Stimulated activated CD4-positive, alpha-beta T cell treated with anti-CD3 and anti-CD28 coated beads, Interleukin-12 subunit alpha, Interleukin-12 subunit beta, amount 100 ng/mL, for 48 hours (primary cell): ENCODE results near the gene STPG4.
A peak's percentile ranks its signal among the peaks of the same experiment; 100 is the strongest.
"Not testable (repeated sequence)": the region's sequence is repeated elsewhere in the genome, so short reads cannot be mapped to it uniquely, and the experiment has no call there.

ENCODE experiments used
- DNase-seq, 3 donors: peaks; one replicate each; pipeline ENCODE4 v3.0.0-alpha.2; 2020; ENCODE audit warnings: low read depth in 2 of 3, low spot score in 1 of 3

The STPG4 gene

DNA sequence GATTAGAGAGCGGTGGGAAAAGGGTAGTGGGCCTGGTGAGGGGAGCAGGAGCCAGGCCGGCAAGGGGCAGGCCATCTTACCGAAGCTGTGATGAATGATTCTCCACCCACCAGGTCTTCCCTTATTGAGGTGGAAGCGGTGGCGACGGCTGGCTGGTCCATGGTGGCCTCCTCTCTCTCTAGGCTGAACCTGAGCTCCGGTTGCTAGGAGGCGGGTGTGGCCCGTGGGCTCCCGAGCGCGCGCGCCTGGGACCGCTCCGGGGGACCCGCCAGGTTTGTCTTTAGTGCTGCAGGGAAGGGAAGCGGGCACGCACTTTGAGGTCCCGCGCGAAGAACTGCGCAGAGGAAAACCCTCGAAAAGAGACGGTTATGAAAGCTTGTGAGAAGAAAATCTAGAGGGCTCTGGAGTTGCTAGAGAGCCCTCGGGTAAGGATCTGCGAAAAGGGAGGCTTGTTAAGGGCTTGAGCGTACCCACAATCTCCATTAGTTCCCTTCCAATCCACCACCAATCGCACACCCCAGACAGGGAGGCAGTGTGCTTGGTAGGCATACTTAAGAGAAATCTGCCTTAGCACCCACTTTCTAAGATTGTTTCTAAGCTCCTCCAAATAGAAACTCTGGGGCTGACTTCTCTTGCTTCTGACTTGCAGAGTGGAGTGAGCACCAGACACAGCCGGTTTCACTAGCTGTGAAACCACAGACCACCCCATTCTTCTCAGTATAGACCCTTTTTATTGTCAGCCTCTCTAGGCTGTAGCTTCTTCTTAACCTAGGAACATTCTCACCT is at the start of gene STPG4:
Gene STPG4, minus strand, starts transcription at position 218 of the 786 bp plus-strand sequence. Its CDS starts 57 bp downstream, at position 161.
- no peak for DNase-seq

- no peak for DNase-seq
Measured at GRCh38 chr2:47204691-47205090, 49.6 kb upstream of the STPG4 start.

- no peak for DNase-seq
Measured at GRCh38 chr2:47203995-47204394, 48.9 kb upstream of the STPG4 start.

GRCh38 chr2:47201224-47201623 is 46.1 kb upstream of the STPG4 start:
- no peak for DNase-seq

DNA sequence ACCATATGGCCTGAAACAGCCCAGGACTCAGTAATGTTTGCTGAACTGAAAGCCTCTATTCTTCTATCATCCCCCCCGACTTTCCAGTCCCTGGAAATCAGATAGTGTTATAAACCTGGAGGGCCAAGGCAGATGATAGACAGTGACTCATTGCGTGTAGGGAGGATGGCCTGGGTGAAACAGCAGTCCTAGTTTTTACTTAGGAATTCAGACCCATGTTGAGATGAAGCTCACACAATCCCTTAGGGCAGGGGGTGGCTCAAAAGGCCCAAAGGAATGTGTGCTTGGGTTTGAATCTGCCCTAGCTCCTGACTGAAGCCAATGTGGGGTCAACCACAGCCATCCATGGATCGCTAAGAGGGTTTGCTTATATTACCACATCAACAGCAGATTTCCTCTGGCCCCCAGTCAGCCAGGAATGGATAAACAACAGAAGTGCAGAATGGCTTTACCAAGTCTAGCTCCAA is 43.9 kb upstream of the STPG4 start:
- no peak for DNase-seq

GRCh38 chr2:47196499-47196898 is 41.4 kb upstream of the STPG4 start:
- DNase-seq: no peak

DNA sequence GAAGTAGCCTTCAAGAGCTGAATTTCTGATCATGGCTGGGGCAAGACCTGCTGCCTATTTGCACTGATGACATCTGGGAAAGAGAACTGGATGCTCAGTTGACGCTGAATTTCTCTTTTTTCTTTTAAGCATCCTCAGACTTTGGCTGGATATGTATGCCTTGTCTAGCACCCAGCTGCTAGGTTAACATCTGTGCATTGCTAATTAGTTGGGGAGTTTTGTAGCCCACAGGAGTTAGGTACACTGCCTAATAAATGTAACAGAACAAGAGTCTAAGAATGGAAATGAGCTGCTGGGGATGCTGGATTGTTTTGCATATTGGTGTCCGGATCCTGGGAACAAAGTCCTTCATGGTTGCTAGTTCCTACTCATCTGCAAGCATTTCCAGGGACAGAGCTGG is 40.9 kb upstream of the STPG4 start:
- DNase-seq: no peak

DNA sequence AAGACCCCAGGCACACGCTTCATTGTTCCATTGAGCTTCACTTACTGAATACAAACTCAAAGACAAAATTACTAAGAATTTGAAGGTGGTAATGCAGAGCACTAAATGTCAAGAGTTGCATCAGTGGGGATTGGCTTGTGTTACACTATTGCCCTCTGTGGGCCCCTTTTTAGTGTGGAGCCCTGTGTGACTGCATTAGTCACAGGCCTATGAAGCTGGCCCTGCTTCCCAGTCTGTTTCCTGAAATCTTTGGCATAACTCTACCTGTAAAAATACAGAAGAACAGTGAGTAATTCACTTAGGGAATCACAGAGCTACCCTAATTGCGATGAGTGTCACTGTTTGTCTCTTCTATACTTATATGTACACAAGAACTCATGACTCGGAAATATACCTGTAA is 40.0 kb upstream of the STPG4 start:
- no peak for DNase-seq

DNA sequence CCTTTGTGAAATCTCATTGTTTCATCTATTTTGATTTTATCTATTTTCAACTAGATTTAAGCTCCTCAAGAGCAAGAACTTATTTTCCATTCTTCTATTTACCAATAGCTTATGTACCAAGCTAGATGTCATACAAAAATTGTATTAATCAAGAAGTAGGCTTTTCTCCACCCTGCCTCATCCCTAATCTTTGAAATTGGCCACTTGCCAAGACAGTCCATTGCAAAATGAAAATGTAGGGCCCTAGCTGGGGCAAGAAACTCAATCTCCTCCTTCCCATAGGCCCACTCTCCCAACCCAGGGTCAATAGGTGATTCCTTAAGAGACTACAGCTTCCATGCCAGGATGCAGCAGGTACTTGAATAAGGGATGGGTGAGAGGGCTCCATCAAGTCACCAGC is 39.3 kb upstream of the STPG4 start:
- no peak for DNase-seq

DNA sequence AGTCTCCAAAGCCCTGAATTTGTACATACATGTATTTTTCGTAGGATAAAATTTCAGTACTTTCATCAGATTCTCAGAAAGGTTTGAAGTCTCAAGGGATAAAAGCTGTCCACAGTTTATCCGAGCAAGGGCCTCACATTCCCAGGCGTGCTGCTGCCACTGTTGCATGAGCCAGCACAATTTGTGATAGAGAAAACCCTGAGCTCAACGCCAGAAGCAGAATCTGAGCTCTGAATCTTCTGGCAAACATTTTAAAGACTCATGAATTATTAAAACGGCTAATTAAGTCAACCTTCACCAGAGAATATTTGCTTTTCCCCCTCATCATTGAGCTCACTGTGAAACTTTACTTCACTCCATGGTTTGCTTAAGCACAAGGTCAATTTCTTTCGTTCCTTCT is 38.5 kb upstream of the STPG4 start:
- no peak for DNase-seq

- no peak for DNase-seq
Measured at GRCh38 chr2:47190188-47190881, 35.2 kb upstream of the STPG4 start.

- no peak for DNase-seq
Measured at GRCh38 chr2:47189635-47190034, 34.5 kb upstream of the STPG4 start.

DNA sequence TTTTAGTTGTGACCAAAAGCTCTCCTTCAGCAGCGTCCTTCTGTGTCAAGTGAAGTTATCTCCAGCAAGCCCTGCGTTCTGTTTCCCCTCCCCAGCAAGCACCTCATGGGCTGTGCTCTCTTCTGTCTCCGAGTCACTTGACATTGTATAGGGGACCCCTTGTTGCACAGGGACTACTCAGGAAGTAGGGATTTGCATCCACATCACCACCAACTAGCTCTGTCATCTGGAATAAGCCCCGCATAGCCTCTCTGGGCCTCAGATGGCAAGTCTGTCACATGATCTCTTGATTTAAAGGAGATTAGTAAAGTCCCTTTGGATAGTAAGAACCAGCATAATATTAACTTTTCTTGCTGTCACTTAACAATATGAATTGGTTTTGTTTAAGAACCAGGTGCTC is 32.0 kb upstream of the STPG4 start:
- DNase-seq: no peak

GRCh38 chr2:47186351-47186750 is 31.2 kb upstream of the STPG4 start:
- DNase-seq: no peak

- DNase-seq: not testable (repeated sequence)
Measured at GRCh38 chr2:47185098-47185497, 30.0 kb upstream of the STPG4 start.

DNA sequence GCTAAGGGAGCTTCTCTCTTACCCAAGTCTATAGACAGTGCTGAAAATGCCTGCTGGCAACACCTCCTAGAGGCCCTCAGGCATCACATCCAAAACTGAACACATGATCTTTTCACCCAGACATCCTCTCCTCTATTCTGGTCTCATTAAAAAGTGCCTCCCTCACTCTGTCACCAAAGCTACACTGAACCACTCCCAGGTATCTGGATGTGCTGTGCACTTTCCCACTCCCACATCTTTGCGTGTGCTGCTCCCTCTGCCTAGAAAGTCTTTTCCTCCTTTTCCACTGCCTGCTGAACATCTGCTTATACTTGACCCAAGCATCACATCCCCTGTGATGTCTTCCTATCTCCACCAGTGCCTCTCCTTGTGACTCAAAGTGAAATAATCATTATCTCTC is 26.1 kb upstream of the STPG4 start:
- DNase-seq: no peak

- no peak for DNase-seq
Measured at GRCh38 chr2:47180531-47180930, 25.4 kb upstream of the STPG4 start.

DNA sequence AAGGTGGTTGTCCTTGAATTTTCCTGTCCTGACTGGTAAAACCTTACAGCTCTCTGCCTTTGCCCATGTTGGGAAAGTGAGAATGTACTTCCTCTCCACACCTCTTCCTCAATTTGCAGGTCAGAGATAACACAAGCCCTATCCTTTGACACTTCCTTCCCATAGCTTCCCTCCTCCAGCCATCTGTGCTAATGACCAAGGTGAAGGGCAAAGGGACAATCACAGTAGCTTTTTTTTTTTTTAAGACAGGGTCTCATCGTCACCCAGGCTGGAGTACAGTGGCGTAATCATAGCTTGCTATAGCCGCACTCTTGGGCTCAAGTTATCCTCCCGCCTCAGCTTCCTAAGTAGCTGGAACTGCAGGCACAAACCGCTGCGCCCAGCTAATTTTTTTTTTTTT is 24.3 kb upstream of the STPG4 start:
- DNase-seq: no peak

DNA sequence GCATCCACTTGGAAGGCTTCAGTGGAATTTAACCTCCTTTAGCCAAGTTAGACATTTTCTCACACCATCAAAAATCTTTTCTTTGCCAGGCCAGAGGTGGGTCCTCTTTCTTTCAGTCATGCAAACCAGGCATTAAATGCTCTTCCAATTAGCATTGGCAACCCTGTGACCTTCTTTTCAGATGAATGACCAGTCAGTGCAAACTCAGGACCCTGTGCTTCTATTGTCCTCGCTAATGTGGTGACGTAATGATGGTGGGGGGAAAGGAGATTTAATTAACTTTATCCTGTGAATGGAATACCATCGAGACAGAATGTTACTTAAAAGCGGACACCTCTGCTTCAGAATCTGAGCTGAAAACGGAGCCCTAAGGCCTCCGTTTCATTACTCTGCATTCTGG is 23.2 kb upstream of the STPG4 start:
- DNase-seq: no peak

- DNase-seq: no peak
Measured at GRCh38 chr2:47177043-47177565, 22.0 kb upstream of the STPG4 start.

DNA sequence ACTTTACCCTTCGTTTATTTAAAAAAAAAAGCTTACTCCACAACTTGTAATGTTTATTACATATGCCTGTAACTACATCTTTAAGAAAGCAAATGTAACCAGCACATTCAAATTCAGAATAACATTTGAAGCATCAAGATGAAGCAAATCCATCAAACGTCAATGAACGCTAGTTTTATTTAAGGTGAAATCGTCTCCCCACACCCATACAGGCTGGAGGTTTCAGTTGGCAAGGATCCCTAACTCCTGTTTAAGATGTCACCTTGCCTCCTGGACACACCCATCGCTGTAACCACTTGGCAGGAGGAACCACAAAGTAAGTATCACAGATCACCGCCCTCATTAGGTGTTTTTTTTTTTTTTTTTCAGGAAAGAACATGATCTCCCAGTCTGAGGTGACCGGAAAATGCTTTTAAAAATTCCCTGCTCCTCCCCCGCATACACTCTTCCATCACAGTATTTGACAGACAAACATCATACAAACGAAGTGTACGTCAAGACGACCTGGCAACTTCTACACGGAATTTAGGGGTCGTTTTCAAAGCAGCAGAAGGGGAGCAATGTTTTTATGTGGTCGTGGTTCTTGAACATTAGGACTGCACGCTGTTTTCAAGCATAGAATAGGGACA is 19.7 kb upstream of the STPG4 start:
- peak in 2 of 3 donors; percentile 17 to 20 for DNase-seq
